GM12873 (cell line): Measurements from ENCODE around the gene CNOT11.
A peak's percentile ranks its signal among the peaks of the same experiment; 100 is the strongest.

Experiments used
- TF ChIP-seq, protein P1 (sequence below): IDR thresholded peaks from 2 replicates; pipeline ENCODE4 v1.5.1; 2012; ENCODE audit warnings: low read depth, mild to moderate bottlenecking, moderate library complexity, low read length, control low read depth; ENCODE audit not compliant: insufficient read depth; ENCODE audit errors: missing control alignments

Gene CNOT11

DNA sequence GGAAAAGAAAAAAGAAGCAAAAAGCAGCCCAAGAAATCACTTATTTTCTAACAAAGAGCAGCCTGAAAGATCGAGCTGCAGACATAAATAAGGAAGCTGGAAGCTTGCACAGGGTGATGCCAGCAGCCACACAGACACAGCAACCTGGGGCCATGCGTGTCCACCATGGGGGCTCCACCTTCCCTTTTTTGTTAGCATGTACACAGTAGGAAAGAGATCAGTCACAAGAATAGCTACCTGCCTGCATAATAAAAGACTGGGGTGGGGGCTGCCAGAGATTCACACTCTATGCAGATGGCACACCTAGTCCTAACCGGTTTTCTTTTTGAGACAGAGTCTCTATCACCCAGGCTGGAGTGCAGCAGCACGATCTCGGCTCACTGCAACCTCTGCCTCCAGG, 2.9 kb upstream of the CNOT11 start:
- TF ChIP-seq, protein P1, sequence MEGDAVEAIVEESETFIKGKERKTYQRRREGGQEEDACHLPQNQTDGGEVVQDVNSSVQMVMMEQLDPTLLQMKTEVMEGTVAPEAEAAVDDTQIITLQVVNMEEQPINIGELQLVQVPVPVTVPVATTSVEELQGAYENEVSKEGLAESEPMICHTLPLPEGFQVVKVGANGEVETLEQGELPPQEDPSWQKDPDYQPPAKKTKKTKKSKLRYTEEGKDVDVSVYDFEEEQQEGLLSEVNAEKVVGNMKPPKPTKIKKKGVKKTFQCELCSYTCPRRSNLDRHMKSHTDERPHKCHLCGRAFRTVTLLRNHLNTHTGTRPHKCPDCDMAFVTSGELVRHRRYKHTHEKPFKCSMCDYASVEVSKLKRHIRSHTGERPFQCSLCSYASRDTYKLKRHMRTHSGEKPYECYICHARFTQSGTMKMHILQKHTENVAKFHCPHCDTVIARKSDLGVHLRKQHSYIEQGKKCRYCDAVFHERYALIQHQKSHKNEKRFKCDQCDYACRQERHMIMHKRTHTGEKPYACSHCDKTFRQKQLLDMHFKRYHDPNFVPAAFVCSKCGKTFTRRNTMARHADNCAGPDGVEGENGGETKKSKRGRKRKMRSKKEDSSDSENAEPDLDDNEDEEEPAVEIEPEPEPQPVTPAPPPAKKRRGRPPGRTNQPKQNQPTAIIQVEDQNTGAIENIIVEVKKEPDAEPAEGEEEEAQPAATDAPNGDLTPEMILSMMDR, result no peak

DNA sequence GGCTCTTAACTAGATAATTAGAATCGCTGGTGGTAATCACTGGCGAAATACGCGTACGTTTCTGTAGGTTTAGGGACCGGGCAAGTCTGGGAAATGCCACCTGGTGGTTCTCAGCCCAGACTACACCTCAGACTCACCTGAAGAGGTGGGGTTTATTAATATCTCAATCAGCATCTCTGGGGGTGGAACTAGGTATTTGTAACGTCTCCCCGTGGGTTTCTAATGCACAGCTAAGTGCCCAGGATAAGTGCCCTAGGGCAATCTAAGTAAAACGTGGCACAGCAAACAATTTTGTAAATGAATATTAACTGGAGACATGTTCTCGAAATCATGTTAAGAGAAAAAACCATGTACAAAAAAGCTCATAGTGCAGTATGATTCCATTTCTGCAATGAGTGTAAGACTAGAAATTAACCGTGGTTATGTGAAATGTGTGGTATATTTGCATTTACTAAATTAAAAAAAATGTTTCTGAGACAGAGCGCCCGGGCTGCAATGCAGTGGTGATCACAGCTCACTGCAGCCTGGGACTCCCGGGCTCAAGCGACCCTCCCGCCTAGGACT, 760 bp upstream of the CNOT11 start:
- TF ChIP-seq, protein P1, result peak; percentile 36

DNA sequence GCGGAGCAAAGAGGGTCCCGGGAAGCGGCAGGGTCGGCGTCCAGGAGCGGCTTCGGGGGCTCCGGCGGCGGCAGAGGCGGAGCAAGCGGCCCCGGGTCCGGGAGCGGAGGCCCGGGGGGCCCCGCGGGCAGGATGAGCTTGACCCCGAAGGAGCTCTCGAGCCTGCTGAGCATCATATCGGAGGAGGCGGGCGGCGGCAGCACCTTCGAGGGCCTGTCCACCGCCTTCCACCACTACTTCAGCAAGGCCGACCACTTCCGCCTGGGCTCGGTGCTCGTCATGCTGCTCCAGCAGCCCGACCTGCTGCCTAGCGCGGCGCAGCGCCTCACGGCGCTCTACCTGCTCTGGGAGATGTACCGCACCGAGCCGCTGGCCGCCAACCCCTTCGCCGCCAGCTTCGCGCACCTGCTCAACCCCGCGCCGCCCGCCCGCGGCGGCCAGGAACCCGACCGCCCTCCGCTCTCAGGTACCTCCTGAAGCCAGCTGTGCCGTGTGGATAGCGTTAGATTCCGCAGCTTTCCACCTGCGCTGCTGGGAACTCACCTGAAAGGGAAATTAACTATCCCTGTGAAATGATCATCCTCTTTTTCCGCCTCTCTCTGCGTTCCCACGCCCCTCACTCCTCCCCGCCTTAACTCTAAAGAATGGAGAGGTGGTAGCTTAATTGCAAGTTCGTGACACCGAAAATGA, 472 bp downstream of the CNOT11 start:
- TF ChIP-seq, protein P1, result no peak

DNA sequence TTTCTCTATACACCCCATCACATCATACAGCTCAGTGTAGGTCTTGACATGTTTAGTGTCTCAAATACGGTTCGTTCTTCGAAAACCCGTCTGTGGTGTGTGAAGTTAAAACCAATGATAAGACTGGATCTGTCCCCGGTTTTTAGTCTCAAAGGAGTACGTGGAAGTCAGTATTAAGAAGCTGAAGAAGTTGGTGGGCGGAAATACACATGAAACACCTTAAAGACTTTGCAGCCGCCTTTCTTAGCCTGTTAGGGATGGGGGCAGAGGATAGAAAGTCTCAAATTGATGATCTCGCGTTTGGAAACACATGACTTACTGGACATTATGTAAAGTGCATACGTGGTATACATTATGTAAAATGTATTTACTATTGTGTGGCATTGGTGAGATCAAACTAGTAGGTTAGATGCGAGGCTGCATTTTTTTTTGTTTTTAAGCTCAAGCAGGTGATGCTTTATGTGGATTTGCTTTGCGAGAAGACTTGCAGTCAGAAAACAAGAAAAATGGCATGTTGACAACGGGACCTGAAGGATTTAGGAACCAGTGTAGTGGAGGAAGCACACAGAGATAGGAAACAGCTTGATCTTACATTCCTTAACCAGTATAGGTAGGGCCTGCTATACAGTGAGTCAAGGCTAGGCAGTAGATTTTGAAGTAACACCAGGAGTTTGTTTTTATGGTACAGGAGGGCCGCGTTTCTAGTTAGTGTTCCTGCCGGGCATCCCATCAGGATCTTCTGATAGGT, 1.2 kb downstream of the CNOT11 start:
- TF ChIP-seq, protein P1, result no peak

DNA sequence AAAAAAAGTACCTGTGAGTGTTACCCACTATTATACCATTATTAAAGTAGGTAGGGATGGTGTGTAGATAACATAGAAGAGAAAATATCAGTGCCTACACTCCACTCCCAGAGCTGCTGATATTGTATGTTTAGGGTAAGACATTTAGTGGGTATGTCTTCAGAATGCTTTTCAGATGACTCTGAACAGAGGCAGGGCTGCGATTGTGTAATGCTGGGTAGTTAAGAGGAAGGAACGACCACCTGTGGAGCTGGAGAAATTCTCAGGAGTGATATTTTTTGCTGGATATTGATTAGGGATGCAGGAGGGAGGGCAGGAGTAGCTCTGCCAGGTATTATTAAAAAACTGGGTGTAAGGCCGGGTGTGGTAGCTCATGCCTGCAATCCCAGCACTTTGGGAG, 2.8 kb downstream of the CNOT11 start:
- TF ChIP-seq, protein P1, result no peak

DNA sequence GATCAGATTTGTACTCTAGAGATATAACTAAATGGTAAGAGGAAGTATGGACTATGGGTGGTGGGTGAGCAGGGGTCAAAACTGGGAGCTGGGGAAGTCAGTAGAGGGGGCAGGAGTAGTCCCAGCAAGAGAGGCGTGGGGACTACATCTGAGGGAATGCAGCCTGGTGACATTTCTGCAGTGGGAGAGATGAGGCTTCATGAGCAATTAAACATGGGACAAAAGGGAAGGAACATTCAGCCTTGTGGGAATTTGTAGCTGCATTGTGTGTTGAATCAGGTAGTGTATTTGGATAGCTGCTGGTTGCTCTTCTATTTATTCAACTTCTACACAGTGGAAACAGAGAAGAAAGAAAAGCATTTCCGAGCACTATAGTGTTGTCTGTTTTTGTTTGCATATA, 3.6 kb downstream of the CNOT11 start:
- TF ChIP-seq, protein P1, result no peak

DNA sequence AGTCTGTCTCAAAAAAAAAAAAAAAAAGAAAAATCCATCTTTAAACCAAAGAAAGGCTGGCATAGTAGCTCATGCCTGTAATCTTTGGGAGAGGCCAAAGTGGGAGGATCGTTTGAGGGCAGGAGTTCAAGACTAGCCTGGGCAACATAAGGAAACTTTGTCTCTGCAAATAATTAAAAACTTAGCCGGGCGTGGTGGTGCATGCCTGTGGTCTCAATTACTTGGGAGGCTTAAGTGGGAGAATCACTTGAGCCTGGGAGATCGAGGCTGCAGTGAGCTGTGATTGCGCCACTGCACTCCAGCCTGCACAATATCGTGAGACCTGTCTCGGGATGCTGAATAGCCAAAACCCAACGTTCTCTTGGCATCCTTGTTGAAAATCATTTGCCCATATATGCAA, 6.1 kb downstream of the CNOT11 start:
- TF ChIP-seq, protein P1, result no peak
